ENCODE measurements around the gene BLCAP.
"Not testable (repeated sequence)": the region's sequence is repeated elsewhere in the genome, so short reads cannot be mapped to it uniquely, and the experiment has no call there.

The BLCAP gene

DNA sequence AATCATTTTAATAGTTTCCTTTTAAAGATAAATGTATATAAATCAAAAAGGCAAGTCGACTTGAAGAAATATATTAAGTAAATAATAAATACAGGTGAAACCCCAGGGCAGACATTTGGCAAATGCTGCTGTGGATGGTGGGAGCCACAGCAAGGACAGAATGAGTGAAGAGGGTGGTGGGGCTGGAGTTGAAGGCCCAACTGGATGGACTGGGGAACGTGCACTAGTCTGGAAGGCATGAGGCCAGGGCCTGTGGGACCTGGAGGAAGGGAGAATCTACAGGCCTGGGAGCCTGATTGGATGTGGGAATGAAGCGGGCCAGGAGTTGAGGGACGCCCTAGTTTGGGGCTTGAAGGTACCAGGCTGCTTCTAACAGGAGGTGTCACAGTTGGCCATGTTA, 30.6 kb upstream of the BLCAP start:
- no peak overlapping the region for H3K4me3 ChIP-seq (ENCODE audit: low read depth, low read length)

DNA sequence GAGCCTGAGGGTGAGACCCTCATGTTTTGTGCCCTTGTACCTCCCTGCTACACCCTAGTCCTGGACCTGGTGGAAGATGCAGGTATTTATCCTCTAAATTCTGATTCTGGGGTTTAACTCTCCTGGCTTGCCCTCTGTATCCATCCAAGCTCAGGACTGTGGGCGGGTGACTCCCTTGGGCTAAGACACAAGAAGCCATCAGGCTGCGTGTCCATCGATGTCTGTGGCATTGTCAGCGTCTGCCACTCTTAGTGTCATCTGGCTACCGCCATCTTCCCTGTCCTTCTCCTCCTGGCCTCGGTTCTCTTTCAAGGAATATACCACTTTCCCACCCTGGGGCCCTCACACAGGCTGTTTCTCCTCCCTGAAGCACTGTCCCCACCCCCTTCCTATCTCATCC, 28.9 kb upstream of the BLCAP start:
- H3K4me3 ChIP-seq (ENCODE audit: low read depth, low read length), result no peak overlapping the region

DNA sequence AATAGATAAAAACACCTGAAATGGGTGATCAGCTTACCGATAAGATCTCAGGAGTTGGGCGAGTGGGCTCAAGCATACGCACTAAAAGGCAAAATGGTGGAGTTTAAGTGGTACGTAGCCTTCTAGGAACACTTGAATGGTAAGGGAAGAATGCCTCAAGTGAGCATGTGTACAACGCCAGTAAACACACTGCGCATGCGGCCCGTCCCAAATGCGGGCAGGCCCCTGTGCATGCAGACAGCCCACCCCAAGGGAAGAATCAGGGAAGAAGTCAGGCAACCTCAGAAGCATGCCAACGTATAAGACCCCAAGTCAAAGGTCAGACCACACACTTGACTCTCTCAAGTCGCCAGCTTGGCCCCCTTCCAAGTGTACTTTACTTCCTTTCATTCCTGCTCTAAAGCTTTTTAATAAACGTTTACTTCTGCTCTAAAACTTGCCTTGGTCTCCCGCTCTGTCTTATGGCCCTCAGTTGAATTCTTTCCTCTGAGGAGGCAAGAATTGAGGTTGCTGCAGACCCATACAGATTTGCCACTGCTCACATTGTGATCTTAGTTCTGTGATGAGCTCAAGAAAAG, 27.1 kb upstream of the BLCAP start:
- not testable (repeated sequence) for H3K4me3 ChIP-seq (ENCODE audit: low read depth, low read length)

DNA sequence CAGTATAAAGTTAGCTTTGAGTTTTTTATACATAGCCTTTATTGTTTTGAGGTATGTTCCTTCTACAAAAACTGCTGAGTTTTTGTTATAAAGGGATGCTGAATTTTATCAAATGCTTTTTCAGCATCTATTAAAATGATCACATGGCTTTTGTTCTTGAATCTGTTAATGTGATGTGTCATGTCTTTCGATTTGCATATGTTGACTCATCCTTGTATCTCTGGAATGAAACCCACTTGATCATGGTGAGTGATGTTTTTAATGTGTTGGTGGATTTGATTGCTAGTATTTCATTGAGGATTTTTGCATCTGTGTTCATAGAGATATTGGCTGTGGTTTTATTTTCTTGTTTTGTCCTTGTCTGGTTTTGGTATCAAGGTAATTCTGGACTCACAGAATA, 24.7 kb upstream of the BLCAP start:
- H3K4me3 ChIP-seq (ENCODE audit: low read depth, low read length), result no peak overlapping the region

DNA sequence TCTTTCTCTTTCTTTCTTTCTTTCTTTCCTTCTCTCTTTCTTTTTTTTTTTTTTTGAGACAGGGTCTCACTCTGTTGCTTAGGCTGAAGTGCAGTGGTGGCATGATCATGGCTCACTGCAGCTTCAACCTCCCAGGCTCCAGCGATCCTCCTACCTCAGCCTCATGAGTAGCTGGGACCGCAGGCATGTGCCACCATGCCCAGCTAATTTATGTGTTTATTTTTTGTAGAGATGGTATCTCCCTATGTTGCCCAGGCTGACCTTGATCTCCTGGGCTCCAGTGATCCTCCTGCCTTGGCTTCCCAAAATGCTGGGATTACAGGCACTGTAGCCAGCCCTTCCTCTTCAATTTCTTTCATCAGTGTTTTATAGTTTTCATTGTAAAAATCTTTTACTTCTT, 24.0 kb upstream of the BLCAP start:
- not testable (repeated sequence) for H3K4me3 ChIP-seq (ENCODE audit: low read depth, low read length)

DNA sequence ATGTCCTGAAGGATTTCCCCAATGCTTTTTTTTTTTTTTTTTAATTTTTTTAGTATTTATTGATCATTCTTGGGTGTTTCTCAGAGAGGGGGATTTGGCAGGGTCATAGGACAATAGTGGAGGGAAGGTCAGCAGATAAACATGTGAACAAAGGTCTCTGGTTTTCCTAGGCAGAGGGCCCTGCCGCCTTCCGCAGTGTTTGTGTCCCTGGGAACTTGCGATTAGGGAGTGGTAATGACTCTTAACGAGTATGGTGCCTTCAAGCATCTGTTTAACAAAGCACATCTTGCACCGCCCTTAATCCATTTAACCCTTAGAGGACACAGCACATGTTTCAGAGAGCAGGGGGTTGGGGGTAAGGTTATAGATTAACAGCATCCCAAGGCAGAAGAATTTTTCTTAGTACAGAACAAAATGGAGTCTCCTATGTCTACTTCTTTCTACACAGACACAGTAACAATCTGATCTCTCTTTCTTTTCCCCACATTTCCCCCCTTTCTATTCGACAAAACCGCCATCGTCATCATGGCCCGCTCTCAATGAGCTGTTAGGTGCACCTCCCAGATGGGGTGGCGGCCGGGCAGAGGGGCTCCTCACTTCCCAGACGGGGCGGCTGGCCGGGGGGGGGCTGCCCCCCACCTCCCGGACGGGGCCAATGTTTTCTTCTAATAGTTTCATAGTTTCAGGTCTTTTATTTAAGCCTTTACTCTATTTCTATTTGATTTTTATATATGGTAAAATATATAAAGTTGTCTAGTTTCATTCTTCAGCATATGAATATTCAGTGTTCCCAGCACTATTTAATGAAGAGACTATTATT, 22.6 kb upstream of the BLCAP start:
- H3K4me3 ChIP-seq (ENCODE audit: low read depth, low read length), result not testable (repeated sequence)

DNA sequence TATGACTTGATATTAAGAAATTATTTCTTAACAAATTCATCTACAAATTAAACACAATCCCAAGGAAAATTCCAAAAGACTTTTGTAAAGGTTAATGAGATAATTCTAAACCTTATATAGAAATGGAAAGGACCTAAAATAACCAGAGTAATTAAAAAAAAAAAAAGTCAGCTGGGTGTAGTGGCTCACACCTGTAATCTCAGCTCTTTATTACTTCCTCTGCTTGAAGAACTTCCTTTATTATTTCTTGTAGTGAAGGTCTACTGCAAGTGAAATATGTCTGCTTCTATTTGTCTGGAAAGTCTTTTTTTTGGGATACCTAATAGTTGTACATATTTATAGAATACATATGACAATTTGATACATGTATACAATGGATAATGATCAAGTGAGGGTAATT, 20.2 kb upstream of the BLCAP start:
- no peak overlapping the region for H3K4me3 ChIP-seq (ENCODE audit: low read depth, low read length)

DNA sequence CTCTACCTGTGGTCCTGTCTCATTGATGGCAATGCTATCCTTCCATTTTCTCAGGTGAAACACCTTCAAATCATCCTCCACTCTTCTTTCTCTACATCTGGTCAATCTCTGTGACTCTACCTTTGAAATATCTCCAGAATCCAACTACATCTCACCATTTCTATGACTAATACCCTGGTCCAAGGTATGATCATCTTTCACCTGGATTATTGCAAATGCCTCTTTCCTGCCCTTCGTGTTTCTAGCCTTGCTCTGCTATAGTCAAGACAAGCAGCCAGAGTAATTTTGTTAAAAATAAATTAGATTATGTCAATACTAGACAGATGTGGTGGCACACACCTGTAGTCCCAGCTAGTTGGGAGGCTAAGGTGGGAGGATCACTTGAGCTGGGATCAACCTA, 17.8 kb upstream of the BLCAP start:
- H3K4me3 ChIP-seq (ENCODE audit: low read depth, low read length), result no peak overlapping the region

DNA sequence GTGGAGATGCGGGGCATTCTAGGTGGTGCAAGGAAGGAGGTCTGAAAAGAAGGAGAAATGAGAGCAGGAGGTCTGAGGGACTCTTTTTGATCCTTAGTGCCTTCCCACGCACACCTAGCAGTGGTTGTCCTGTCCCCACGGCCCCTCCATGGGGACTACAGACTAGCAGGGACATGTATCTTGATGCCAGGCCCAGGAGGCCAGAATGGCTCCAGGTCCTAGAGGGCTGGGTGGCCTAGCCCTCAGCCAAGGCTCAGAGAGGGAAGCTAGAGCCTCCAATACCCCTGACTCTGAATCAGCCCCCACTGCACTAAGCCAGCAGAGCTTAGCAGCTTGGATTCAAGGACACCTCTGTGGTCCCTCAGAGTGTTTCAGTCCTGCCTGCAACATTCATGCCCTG, 16.7 kb upstream of the BLCAP start:
- H3K4me3 ChIP-seq (ENCODE audit: low read depth, low read length), result no peak overlapping the region

DNA sequence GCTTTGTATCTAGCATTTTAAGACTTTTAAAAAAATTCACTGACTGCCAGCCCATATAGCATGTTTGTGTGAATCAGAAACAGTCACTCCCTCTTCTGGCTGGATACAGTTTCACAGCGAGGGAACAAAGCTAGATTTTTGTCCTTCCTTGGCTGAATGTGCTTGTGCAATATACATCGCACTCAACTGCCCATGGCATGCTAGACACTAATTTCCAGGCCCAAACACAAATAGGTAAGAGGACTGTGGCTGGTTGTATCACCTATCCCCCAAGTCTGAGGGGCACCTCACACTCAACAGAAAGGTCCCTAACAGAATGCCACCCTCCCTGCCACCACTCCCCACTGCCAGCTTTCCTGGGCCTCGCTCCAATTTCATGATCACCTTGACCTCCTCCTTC, 16.2 kb upstream of the BLCAP start:
- no peak overlapping the region for H3K4me3 ChIP-seq (ENCODE audit: low read depth, low read length)

DNA sequence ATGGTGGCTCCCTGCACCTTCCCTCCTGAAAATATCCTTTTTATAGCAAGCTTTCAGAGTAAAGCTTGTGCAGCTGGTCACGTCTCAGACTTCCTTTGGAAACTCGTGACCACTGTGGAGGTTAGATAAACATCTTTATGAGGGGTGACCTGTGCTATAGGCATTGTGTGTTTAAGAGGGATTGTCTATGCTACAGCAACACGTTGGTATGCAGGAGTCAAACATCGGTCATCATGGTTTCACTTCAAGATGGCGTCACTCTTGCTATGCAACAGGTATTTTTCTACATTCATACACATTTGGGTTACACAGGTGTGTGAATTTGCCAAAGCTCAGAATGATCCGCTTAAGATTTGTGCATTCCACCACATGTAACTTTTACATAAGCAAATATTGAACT, 14.6 kb upstream of the BLCAP start:
- H3K4me3 ChIP-seq (ENCODE audit: low read depth, low read length), result no peak overlapping the region

DNA sequence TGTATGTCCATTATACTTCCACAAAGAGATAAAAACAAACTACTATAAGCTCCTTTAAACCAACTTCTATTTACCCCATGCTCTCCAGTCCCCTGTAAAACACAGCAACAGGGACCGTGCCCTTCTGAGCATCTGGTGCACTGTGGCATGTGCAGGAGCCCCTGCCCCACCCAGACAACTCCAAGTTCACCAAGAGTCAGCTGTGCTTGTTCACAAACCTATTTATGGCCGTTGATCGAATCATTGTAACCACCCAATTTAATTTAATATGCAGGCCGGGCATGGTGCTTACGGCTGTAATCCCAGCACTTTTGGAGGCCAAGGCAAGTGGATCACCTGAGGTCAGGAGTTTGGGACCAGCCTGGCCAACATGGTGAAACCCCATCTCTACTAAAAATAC, 13.7 kb upstream of the BLCAP start:
- no peak overlapping the region for H3K4me3 ChIP-seq (ENCODE audit: low read depth, low read length)

DNA sequence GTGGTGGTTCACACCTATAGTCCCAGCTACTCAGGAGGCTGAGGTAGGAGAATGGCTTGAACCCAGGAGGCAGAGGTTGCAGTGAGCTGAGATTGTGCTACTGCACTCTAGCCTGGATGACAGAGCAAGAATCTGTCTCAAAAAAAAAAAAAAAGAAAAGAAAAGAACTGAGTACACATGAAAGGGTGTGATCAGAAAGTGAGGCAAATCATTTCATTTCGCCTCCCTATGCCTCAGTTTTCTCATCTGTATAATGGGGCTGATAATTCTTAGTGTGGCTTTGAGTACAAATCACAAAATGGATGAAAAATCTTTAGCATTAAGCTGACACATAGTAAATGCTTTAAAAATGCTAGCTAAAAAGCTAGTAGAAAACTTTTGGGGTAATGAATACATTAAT, 13.2 kb upstream of the BLCAP start:
- not testable (repeated sequence) for H3K4me3 ChIP-seq (ENCODE audit: low read depth, low read length)

DNA sequence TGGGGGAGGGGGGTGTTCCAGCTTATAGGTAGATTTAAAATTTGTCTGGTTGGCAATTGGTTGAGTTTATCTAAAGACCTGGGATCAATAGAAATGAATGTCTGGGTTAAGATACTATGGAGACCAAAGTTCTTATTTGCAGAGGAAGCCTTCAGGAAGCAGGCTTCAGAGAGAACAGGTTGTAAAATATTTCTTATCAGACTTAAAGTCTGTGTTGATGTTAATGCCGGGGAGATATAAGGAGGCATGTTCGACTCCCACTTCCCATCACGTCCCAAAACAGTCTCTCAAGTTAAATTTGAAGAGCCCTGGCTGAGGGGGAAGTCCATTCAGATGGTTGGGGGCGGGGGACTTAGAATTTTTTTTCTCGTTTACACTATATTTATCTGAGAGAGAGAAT, 12.3 kb upstream of the BLCAP start:
- no peak overlapping the region for H3K4me3 ChIP-seq (ENCODE audit: low read depth, low read length)

DNA sequence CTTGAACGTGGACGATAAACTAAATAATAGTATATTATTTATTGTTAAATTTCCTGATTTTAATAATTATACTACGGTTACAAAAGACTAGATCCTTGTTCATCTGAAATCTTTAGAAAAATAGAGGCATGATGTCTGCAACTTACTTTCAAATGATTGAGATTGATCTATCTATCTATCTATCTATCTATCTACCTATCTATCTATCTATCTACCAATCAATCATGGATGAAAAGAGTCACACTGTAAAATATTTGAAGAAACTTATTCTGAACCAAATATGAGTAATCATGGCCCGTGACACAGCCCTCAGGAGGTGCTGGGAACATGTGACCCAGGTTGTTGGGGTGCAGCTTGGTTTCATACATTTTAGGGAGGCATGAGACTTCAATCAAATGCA, 11.7 kb upstream of the BLCAP start:
- H3K4me3 ChIP-seq (ENCODE audit: low read depth, low read length), result no peak overlapping the region

DNA sequence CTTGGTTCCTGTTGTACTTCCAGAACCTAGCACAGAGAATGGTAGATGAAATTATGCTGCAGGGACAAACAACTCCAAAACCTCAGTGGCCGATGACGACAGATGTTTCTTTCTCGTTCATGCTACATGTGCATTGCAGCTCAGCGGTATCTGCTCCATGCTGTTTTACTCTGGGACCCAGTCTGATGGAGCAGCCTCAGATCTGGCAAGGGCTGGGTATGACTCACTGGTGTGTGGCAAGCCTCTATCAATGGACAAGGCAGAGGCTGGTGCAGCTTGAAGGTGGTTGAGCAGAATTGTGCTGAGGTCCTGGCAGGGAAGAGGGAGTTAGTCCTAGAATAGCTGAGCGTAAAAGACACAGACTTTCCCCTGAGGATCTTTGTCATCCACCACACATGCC, 10.3 kb upstream of the BLCAP start:
- H3K4me3 ChIP-seq (ENCODE audit: low read depth, low read length), result no peak overlapping the region

DNA sequence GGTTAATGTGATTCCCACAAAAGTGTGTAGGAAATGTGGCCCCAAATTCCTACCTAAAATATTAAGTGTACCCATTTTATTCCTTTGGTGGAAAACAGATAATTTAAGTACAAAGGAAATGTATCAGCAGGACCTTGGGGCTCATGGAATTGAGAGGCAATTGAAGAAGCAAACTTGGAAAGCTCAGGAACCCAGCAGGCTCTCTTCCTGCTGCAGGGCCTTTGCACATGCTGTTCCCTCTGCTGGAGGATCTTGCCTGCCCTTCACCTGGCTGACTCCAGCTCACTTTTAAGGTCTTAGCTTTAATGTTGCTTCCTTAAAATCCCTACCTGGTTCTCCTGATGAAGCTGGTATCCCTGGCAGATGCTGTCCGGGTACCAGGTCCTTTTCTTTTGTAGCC, 9.8 kb upstream of the BLCAP start:
- H3K4me3 ChIP-seq (ENCODE audit: low read depth, low read length), result no peak overlapping the region

DNA sequence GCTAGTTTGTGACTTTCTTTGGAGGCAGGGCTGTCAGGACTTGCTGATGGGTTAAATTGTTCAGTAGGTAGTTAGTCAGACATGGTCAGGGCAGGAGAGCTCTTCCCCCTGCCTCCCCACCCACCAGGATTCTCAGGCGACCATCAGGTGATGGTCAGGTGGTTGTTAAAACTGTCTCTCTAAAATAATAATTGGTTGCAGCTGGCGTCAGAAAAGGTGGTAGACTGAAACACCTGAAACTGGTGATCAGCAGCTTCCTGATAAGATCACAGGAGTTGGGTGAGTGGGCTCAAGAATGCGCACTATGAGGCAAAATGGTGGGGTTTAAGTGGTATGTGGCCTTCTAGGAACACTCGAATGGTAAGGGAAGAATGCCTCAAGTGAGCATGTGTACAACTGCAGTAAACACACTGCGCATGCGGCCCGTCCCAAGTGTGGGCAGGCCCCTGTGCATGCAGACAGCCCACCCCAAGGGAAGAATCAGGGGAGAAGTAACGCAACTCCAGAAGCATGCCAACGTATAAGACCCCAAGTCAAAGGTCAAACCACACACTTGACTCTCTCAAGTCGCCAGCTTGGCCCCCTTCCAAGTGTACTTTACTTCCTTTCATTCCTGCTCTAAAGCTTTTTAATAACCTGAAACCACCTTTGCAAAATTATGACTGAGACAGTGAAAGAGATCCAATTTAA, 7.9 kb upstream of the BLCAP start:
- H3K4me3 ChIP-seq (ENCODE audit: low read depth, low read length), result no peak overlapping the region

DNA sequence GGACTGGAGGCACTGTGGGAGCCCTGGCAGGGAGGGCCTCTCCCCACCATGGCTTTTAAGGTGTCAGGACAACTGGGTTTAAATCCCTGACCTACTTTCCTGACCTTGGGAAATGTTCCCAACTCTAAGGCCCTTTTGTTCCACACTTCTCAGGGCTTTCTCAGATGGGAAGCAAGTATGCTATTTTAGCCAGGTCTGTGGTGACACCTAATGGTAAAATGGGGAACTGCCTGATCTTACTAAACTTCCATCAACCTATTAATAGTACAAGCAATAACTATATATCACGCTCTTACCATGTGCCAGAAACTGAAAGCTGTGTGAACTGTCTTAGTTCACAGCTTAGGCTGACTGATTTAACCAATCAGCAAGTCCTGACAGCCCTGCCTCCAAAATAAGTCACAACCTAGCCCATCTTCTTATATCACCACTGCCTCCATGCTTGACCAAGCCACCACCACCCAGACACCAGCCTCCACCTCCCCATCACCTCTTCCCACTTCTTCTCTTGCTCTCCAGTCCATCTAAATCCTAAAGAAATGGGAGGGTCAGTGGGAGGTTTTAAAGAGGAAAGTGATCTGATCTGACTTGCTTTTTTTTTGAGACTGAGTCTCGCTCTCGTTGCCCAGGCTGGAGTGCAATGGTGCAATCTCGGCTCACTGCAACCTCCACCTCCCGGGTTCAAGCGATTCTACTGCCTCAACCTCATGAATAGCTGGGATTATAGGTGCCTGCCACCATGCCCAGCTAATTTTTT, 6.9 kb upstream of the BLCAP start:
- no peak overlapping the region for H3K4me3 ChIP-seq (ENCODE audit: low read depth, low read length)

DNA sequence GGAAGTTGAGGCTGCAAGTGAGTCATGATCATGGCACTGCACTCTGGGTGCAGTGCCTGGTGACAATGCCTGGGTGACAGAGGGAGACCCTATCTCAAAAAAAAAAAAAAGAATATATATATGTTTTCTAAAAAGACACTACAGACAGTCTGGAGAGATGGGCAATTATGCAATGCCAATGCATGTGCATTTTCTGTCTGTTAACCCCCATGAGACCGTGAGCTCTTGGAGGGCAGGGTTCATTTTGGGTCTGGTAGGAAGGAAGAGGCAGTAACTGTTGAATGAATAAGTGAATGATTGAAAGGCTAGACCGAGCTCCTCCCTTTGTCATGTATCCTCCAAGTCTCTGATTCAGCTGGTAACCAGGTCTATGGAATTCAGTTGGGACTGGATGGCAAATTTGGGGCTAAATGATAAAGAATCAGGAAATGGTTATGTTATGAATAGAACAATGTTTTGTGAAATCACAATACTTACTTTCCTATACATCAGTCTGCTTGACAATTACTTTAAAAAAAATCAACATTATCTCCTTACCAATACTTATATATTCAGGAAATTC, 5.6 kb upstream of the BLCAP start:
- H3K4me3 ChIP-seq (ENCODE audit: low read depth, low read length), result no peak overlapping the region

DNA sequence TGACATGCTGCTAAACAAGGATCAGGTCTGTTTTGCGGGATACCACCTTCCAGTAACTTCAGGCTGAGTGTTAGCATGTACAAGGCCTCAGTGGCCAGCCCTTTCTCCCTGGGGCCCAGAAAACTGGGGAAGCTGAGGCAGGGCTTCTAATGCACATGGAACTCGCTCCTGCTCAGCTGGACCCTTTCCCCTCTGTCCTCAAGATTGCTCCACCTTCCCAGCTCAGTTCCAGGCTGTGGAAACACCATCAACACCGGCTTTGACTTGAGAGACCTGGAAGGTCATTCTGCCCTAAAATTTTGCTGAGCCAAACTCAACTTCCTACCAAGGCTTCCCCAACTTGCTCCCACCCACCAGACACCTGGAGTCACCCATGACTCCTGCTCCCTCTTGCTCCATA, 4.2 kb upstream of the BLCAP start:
- H3K4me3 ChIP-seq (ENCODE audit: low read depth, low read length), result no peak overlapping the region

All from iPS-11a (cell line).